GM23248 (cell line): ENCODE data around the gene LENG8. TPM values are rescaled to one million over a fixed set of nuclear protein-coding genes. Genes with fewer than 3 reads are reported as not detected.
"Not testable (repeated sequence)": the region's sequence is repeated elsewhere in the genome, so short reads cannot be mapped to it uniquely, and the experiment has no call there.

Experiments used
- DNase-seq: peaks from one replicate; pipeline ENCODE4 v3.0.0-alpha.2; 2015
- H2AFZ ChIP-seq: fragments of 200-600 bp; sonication (generic); 2 replicates; pipeline ENCODE4 v1.6.1; 2016; ENCODE audit warnings: antibody characterized with exemption
- H3F3A ChIP-seq: fragments of 200-600 bp; sonication (generic); 2 replicates; pipeline ENCODE4 v1.6.1; 2016; ENCODE audit warnings: mild to moderate bottlenecking, antibody characterized with exemption, mixed run types; ENCODE audit not compliant: insufficient read depth
- H3K27ac ChIP-seq: fragments of 200-600 bp; sonication (generic); 2 replicates; pipeline ENCODE4 v1.5.1; 2016; ENCODE audit warnings: mild to moderate bottlenecking
- H3K27me3 ChIP-seq: fragments of 200-600 bp; sonication (generic); replicated peaks from 2 replicates; pipeline ENCODE4 v1.6.1; 2016; ENCODE audit warnings: mild to moderate bottlenecking; ENCODE audit not compliant: insufficient read depth
- H3K36me3 ChIP-seq: fragments of 200-600 bp; sonication (generic); 2 replicates; pipeline ENCODE4 v1.6.1; 2016; ENCODE audit warnings: low read depth, mild to moderate bottlenecking
- H3K4me1 ChIP-seq: fragments of 200-600 bp; sonication (generic); 2 replicates; pipeline ENCODE4 v1.6.1; 2016; ENCODE audit warnings: mild to moderate bottlenecking; ENCODE audit not compliant: insufficient read depth
- H3K4me2 ChIP-seq: fragments of 200-600 bp; sonication (generic); one replicate; pipeline ENCODE4 v1.6.1; 2016; ENCODE audit warnings: mild to moderate bottlenecking; ENCODE audit not compliant: unreplicated experiment
- H3K4me3 ChIP-seq: fragments of 200-600 bp; sonication (generic); 2 replicates; pipeline ENCODE4 v1.5.1; 2016; ENCODE audit warnings: mild to moderate bottlenecking
- H3K79me2 ChIP-seq: fragments of 200-600 bp; sonication (generic); 2 replicates; pipeline ENCODE4 v1.6.1; 2016; ENCODE audit warnings: mild to moderate bottlenecking; ENCODE audit not compliant: insufficient read depth
- H3K9ac ChIP-seq: fragments of 200-600 bp; sonication (generic); 2 replicates; pipeline ENCODE4 v1.6.1; 2016; ENCODE audit warnings: mild to moderate bottlenecking
- H3K9me2 ChIP-seq: fragments of 200-600 bp; sonication (generic); 2 replicates; pipeline ENCODE4 v1.6.1; 2016; ENCODE audit warnings: mixed run types, mild to moderate bottlenecking, moderate library complexity; ENCODE audit not compliant: insufficient read depth
- H3K9me3 ChIP-seq: fragments of 200-600 bp; sonication (generic); one replicate; pipeline ENCODE4 v1.6.1; 2017; ENCODE audit warnings: low read depth
- H4K20me1 ChIP-seq: fragments of 200-600 bp; sonication (generic); 2 replicates; pipeline ENCODE4 v1.6.0; 2016; ENCODE audit not compliant: insufficient read depth
- EZH2 ChIP-seq: fragments of 200-600 bp; sonication (generic); IDR thresholded peaks from 2 replicates; pipeline ENCODE4 v1.6.1; 2018; ENCODE audit warnings: antibody characterized with exemption, mild to moderate bottlenecking; ENCODE audit not compliant: insufficient read depth, poor library complexity, severe bottlenecking
- EZH2phosphoT487 ChIP-seq: fragments of 200-600 bp; sonication (generic); IDR thresholded peaks from 2 replicates; pipeline ENCODE4 v1.6.1; 2018; ENCODE audit warnings: antibody characterized with exemption, moderate library complexity, mild to moderate bottlenecking, low read depth; ENCODE audit not compliant: insufficient read depth
- WGBS, 2 experiments: methylation state at CpG; one replicate each; pipeline ENCODE4 v1.1.6; 2015 to 2017; ENCODE audit warnings: low lambda C conversion rate in 2 of 2, low coverage in 1 of 2; ENCODE audit errors: missing lambda C conversion rate in 2 of 2; 5-methylcytosine and 5-hydroxymethylcytosine counted together
- in situ Hi-C: fragments of 300-500 bp; cut with MboI; formaldehyde crosslinking; loops from 2 replicates; pipeline ENCODE4 v1.15.0; 2020
- polyA plus RNA-seq: library from polyadenylated mRNA; unstranded; fragments of >200 nt; fragmentation: Nextera tagmentation; extraction: Ambion mirVana; gene quantifications from 2 replicates; pipeline ENCODE4 v1.2.1, GENCODE V29; 2016
- total RNA-seq: library from RNA; depleted of rRNA; stranded (reverse); fragments of >200 nt; shearing (Covaris generic); gene quantifications from 2 replicates; pipeline ENCODE4 v1.2.3, GENCODE V29; 2014

Gene LENG8
- total and polyA plus RNA-seq, 2 experiments from 2014 or later: 29.2 to 45.5 TPM

DNA sequence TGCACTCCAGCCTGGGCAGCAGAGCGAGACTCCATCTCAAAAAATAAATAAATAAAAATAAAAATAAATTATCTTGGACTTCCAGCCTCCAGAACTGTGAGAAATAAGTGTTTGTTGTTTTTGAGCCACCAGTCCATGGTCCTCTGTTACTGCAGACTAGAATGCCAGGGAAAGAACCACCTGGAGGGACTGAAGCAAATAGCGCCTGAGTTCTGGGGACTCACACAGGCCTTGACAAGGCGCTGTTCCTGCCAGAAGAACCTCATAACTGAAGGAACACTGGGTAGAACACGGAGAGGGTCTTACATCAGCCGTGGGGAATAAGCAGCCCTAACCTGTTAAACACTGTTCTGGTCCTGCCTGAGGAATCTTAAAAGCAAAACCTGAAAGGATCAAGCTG, 8.4 kb upstream of the LENG8 start:
- peaks cover 37% of the 10 kb centered on the region for H3K79me2 ChIP-seq
- H4K20me1 ChIP-seq: no peaks in the 10 kb centered on the region
- DNase-seq: no peak
- in situ Hi-C loops: no loop called here
- no peak overlapping the region for H3K4me3 ChIP-seq
- no peak for TF ChIP-seq EZH2phosphoT487
- H3K36me3 ChIP-seq: peaks cover 4% of the 10 kb centered on the region; the same call in 1 of the 2 replicates
- no peak overlapping the region for H3K9ac ChIP-seq
- no peak overlapping the region for H3K4me2 ChIP-seq
- H3K27me3 ChIP-seq: no peaks in the 10 kb centered on the region
- no peak overlapping the region for H3K27ac ChIP-seq
- H3K9me3 ChIP-seq: no peaks in the 10 kb centered on the region
- no peaks in the 10 kb centered on the region for H3K9me2 ChIP-seq
- H2AFZ ChIP-seq: no peak overlapping the region
- WGBS, 2 experiments: 85 to 89% methylated on average over 5 of the region's 5 CpGs
- no peaks in the 10 kb centered on the region for H3F3A ChIP-seq
- H3K4me1 ChIP-seq: no peaks in the 10 kb centered on the region

DNA sequence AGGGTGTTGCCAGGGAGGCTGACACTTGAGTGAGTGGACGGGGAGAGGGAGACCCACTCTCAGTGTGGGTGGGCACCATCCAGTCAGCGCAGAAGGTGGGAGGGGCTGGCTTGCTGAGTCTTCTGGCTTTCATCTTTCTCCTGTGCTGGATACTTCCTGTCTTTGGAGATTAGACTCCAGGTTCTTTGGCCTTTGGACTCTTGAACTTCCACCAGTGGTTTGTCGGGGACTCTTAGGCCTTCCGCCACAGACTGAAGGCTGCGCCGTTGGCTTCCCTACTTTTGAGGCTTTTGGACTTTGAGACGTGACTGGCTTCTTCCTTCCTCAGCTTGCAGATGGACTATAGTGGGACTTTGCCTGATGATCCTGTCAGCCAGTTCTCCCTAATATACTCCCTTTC, 4.3 kb upstream of the LENG8 start:
- TF ChIP-seq EZH2phosphoT487 (no peak), EZH2 (no peak)
- Histone ChIP-seq H4K20me1 (no peaks in the 10 kb centered on the region), H3K4me1 (peaks cover 13% of the 10 kb centered on the region), H3K9ac (no peak overlapping the region), H2AFZ (no peak overlapping the region), H3K27ac (no peak overlapping the region), H3K9me3 (no peaks in the 10 kb centered on the region), H3F3A (no peaks in the 10 kb centered on the region), H3K9me2 (no peaks in the 10 kb centered on the region), H3K4me3 (no peak overlapping the region), H3K79me2 (peaks cover 69% of the 10 kb centered on the region), H3K4me2 (no peak overlapping the region), H3K27me3 (no peaks in the 10 kb centered on the region), H3K36me3 (peaks cover 4% of the 10 kb centered on the region; the same call in 1 of the 2 replicates)
- 90 to 95% methylated on average over 7 of the region's 7 CpGs for WGBS, 2 experiments
- in situ Hi-C loops: no loop called here
- DNase-seq: no peak

- H3K9me3 ChIP-seq, H3K27ac ChIP-seq, H2AFZ ChIP-seq, H3K4me3 ChIP-seq, DNase-seq, H3K9ac ChIP-seq, H3K9me2 ChIP-seq, H3K27me3 ChIP-seq, H3K4me2 ChIP-seq, H4K20me1 ChIP-seq, in situ Hi-C loops, H3K36me3 ChIP-seq, H3F3A ChIP-seq: not testable (repeated sequence)
- H3K79me2 ChIP-seq: peaks cover 78% of the 10 kb centered on the region
- H3K4me1 ChIP-seq: peaks cover 22% of the 10 kb centered on the region
- 97% methylated on average over 15 of the region's 15 CpGs for WGBS, 2 experiments
Observed at GRCh38 chr19:54446349-54446748, 2.6 kb upstream of the LENG8 start.

DNA sequence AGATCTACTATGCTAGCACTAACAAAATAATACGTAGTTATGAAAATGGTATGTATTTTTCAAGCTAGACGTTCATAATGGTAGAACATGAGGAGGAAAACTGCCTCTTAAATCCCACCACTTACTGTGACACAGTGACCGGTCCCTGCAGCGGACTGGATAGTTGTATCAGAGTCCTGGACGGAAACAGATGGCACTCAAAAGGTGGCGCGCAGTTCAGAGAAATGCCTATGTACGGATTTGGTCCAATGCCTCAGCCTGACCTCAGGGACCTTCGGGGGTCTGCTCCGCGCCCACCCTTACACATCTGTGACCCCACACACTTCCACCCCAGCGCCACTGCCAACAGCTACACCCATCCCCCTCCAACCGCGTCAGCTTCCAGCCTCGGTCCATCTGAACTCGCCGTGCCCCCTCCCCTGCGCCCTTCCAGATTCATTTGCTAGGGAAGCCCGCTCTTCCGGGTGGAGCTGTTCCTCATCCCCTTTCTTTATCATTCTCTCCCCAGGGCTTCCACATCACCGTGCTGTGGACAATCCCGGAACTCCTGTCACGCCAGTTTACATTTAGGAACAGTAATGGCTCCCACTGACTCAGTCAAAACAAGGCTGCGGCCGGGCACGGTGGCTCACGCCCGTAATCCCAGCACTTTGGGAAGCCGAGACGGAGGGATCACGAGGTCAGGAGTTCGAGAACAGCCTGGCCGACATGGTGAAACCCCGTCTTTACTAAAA, 792 bp upstream of the LENG8 start:
- H4K20me1 ChIP-seq: 0 out of 2 replicates have a peak, but pooled peaks cover 4% of the 10 kb centered on the region
- no peaks in the 10 kb centered on the region for H3K9me2 ChIP-seq
- TF ChIP-seq EZH2: no peak
- no peak for TF ChIP-seq EZH2phosphoT487
- H3K79me2 ChIP-seq: peaks cover 82% of the 10 kb centered on the region
- peaks cover 25% of the 10 kb centered on the region for H3K4me1 ChIP-seq
- 0 out of 2 replicates have a peak, but pooled peaks cover 9% of the 10 kb centered on the region for H3F3A ChIP-seq
- H3K9me3 ChIP-seq: no peaks in the 10 kb centered on the region
- DNase-seq: peak; percentile 84
- in situ Hi-C loops: no loop called here
- peak overlapping the region; percentile 81 for H3K4me2 ChIP-seq
- peak overlapping the region; percentile 99 for H3K9ac ChIP-seq
- no peaks in the 10 kb centered on the region for H3K27me3 ChIP-seq
- H3K4me3 ChIP-seq: peak overlapping the region; percentile 88
- peak overlapping the region; percentile 69 for H2AFZ ChIP-seq
- peak overlapping the region; percentile 98 for H3K27ac ChIP-seq
- H3K36me3 ChIP-seq: peaks cover 19% of the 10 kb centered on the region
- WGBS, 2 experiments: 1 to 2% methylated on average over 32 to 34 of the region's 34 CpGs
